Keratinocyte (primary cell): ENCODE data around the gene SLC20A1. TPM values are rescaled to one million over a fixed set of nuclear protein-coding genes. Genes with fewer than 3 reads are reported as not detected.

ENCODE experiments used
- DNase-seq: peaks from one replicate; pipeline ENCODE4 v3.0.0-alpha.2; 2011; ENCODE audit warnings: low read depth, missing footprints, low spot score
- FAIRE-seq: peaks from 2 replicates; lab custom pipeline; 2011; peaks lifted over from hg19 to GRCh38; lab: Jason Lieb, UNC
- H2AFZ ChIP-seq: 2 replicates; pipeline ENCODE4 v1.6.0; 2012; ENCODE audit warnings: low read length, control low read depth, inconsistent platforms; ENCODE audit not compliant: control insufficient read depth
- H3K27ac ChIP-seq: 2 replicates; pipeline ENCODE4 v1.5.1; 2011; ENCODE audit warnings: low read length; ENCODE audit not compliant: control insufficient read depth, insufficient read depth
- H3K27me3 ChIP-seq: 3 replicates; pipeline ENCODE4 v1.6.0; 2011; ENCODE audit warnings: low read length; ENCODE audit not compliant: control insufficient read depth, insufficient read depth; ENCODE audit errors: extremely low read depth
- H3K36me3 ChIP-seq, 2 experiments: 2 replicates in 1 of 2; 3 replicates in 1 of 2; pipeline ENCODE4 v1.5.1; 2011; ENCODE audit warnings: low read length in 2 of 2, mild to moderate bottlenecking in 1 of 2; ENCODE audit not compliant: control insufficient read depth in 2 of 2, insufficient read depth in 2 of 2; ENCODE audit errors: extremely low read depth in 1 of 2
- H3K4me1 ChIP-seq: 3 replicates; pipeline ENCODE4 v1.5.1; 2011; ENCODE audit warnings: low read length; ENCODE audit not compliant: control insufficient read depth, insufficient read depth; ENCODE audit errors: extremely low read depth
- H3K4me2 ChIP-seq: 3 replicates; pipeline ENCODE4 v1.6.0; 2011; ENCODE audit warnings: low read depth, low read length; ENCODE audit not compliant: control insufficient read depth, insufficient read depth; ENCODE audit errors: extremely low read depth
- H3K4me3 ChIP-seq, 3 experiments: fragments of 200-600 bp in 1 of 3; sonication (generic) in 1 of 3; 2 replicates in 2 of 3; 3 replicates in 1 of 3; pipeline ENCODE4 v1.5.1; 2011 to 2016; ENCODE audit warnings: low read length in 3 of 3, mild to moderate bottlenecking in 3 of 3, control low read depth in 2 of 3, inconsistent platforms in 1 of 3, low read depth in 1 of 3, mixed read lengths in 1 of 3, mixed run types in 1 of 3, moderate library complexity in 1 of 3; ENCODE audit not compliant: control insufficient read depth in 2 of 3, insufficient read depth in 2 of 3; ENCODE audit errors: extremely low read depth in 1 of 3
- H3K79me2 ChIP-seq: 2 replicates; pipeline ENCODE4 v1.6.0; 2012; ENCODE audit warnings: low read length; ENCODE audit not compliant: control insufficient read depth, insufficient read depth
- H3K9ac ChIP-seq: 3 replicates; pipeline ENCODE4 v1.6.0; 2011; ENCODE audit warnings: low read length; ENCODE audit not compliant: control insufficient read depth, insufficient read depth; ENCODE audit errors: extremely low read depth
- H3K9me1 ChIP-seq: 3 replicates; pipeline ENCODE4 v1.6.0; 2011; ENCODE audit warnings: low read length; ENCODE audit not compliant: control insufficient read depth, insufficient read depth; ENCODE audit errors: extremely low read depth
- H3K9me3 ChIP-seq: 2 replicates; pipeline ENCODE4 v1.5.1; 2012; ENCODE audit warnings: low read depth, low read length; ENCODE audit not compliant: control insufficient read depth
- H4K20me1 ChIP-seq: 3 replicates; pipeline ENCODE4 v1.6.0; 2011; ENCODE audit warnings: low read length; ENCODE audit not compliant: control insufficient read depth, insufficient read depth; ENCODE audit errors: extremely low read depth
- CTCF ChIP-seq, 3 experiments: IDR thresholded peaks in 1 of 3; conservative IDR thresholded peaks in 1 of 3; optimal IDR thresholded peaks in 1 of 3; 2 replicates in 2 of 3; 3 replicates in 1 of 3; pipeline versions ENCODE3 to v1.5.1; 2011; ENCODE audit warnings: low read length in 3 of 3, mild to moderate bottlenecking in 3 of 3, moderate library complexity in 2 of 3, control low read depth in 1 of 3, inconsistent platforms in 1 of 3; ENCODE audit not compliant: insufficient read depth in 2 of 3; ENCODE audit errors: extremely low read depth in 1 of 3
- EZH2 ChIP-seq: IDR thresholded peaks from one replicate; pipeline ENCODE4 v1.6.1; 2012; ENCODE audit warnings: inconsistent platforms, mild to moderate bottlenecking, low read length, moderate library complexity
- dilution Hi-C: fragments of 300-500 bp; cut with MboI; formaldehyde crosslinking; loops from one replicate; pipeline ENCODE4 v1.7.0; 2020; ENCODE audit warnings: low sequenced_read_pairs; ENCODE audit not compliant: extremely low pct_ligation_motif_present
- polyA plus RNA-seq, 5 experiments: library from polyadenylated mRNA; depleted of rRNA in 3 of 5; stranded (reverse) in 3 of 5; stranded (forward) in 1 of 5; unstranded in 1 of 5; fragments of >200 nt; gene quantifications; 1 replicate in 1 of 5; 2 replicates in 3 of 5; 3 replicates in 1 of 5; pipeline versions ENCODE4 v1.2.1 to v1.2.3, GENCODE V29; 2011 to 2012; ENCODE audit warnings: missing spikeins in 2 of 5, low read depth in 1 of 5, low replicate concordance in 1 of 5

Gene SLC20A1
- polyA plus RNA-seq, 1 donor (not counting 4 experiments of a cell fraction or from before 2014, with no cell fraction given): 265 TPM

DNA sequence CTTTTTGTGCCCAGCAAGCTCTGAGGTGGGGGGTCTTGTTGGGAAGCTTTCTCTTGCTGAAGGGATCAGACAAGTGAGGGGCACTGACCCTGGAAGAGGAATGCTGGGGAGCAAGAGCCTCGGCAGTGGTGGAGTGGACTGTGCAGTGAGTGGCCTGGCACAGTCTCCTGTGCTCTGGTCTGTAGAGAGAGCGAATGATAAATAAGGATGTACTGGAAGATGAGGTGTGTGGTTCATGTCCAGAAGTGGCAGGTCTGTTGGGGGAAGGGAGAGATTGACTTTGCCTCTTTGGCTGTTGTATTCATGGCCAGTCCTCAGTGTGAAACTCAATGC is 5.3 kb upstream of the SLC20A1 start:
- no peaks in the 10 kb centered on the region for H3K9me1 ChIP-seq
- dilution Hi-C loops: no loop called here
- H3K4me1 ChIP-seq: peaks cover 37% of the 10 kb centered on the region
- no peaks in the 10 kb centered on the region for H4K20me1 ChIP-seq
- peak overlapping the region; percentile 63 for H3K27ac ChIP-seq
- no peak for DNase-seq
- no peak overlapping the region for H3K9ac ChIP-seq
- H3K36me3 ChIP-seq: no peaks in the 10 kb centered on the region
- FAIRE-seq: no peak
- TF ChIP-seq CTCF (optimal IDR thresholded peaks at IDR 0.05 in 1 of 3, IDR thresholded peaks at IDR 0.05 in 1 of 3, conservative IDR thresholded peaks at IDR 0.05 in 1 of 3; ENCODE audit: extremely low read depth in 1 of 3, insufficient read depth in 2 of 3, low read length in 3 of 3): no peak
- TF ChIP-seq EZH2: no peak
- H3K4me3 ChIP-seq: no peak overlapping the region
- no peaks in the 10 kb centered on the region for H3K79me2 ChIP-seq
- H3K27me3 ChIP-seq: no peaks in the 10 kb centered on the region
- no peaks in the 10 kb centered on the region for H3K9me3 ChIP-seq
- peak overlapping the region; percentile 42 for H3K4me2 ChIP-seq
- peak overlapping the region; percentile 34 for H2AFZ ChIP-seq

GRCh38 chr2:112640800-112641675 is 4.7 kb upstream of the SLC20A1 start:
- peak overlapping the region; percentile 63 for H3K27ac ChIP-seq

More at GRCh38 chr2:112640800-112641675, 4.7 kb upstream of the SLC20A1 start:
- no peak for TF ChIP-seq CTCF (optimal IDR thresholded peaks at IDR 0.05 in 1 of 3, IDR thresholded peaks at IDR 0.05 in 1 of 3, conservative IDR thresholded peaks at IDR 0.05 in 1 of 3; ENCODE audit: extremely low read depth in 1 of 3, insufficient read depth in 2 of 3, low read length in 3 of 3)
- no peak for TF ChIP-seq EZH2
- DNase-seq (no peak), FAIRE-seq (peak; percentile 74)
- Histone ChIP-seq H3K9me1 (no peaks in the 10 kb centered on the region), H3K36me3 (no peaks in the 10 kb centered on the region), H3K9ac (peak overlapping the region; percentile 1), H3K4me3 (no peak overlapping the region), H3K4me2 (peak overlapping the region; percentile 42), H3K79me2 (peaks cover 3% of the 10 kb centered on the region), H4K20me1 (no peaks in the 10 kb centered on the region), H2AFZ (peak overlapping the region; percentile 34), H3K9me3 (no peaks in the 10 kb centered on the region), H3K4me1 (peaks cover 37% of the 10 kb centered on the region), H3K27me3 (no peaks in the 10 kb centered on the region)
- dilution Hi-C loops: no loop called here
